GM18517 (cell line): ENCODE data around the gene AMBRA1.
"Not testable (repeated sequence)": the region's sequence is repeated elsewhere in the genome, so short reads cannot be mapped to it uniquely, and the experiment has no call there.

Experiments
- ATAC-seq: cut with Tn5 transposase; IDR thresholded peaks from one replicate; pipeline ENCODE4 v1.9.1; 2021; ENCODE audit warnings: mild to moderate bottlenecking, moderate library complexity; ENCODE audit not compliant: unreplicated experiment

AMBRA1 gene

GRCh38 chr11:46387456-46387855 lies 206.4 kb downstream of the AMBRA1 start:
- ATAC-seq = no peak

- ATAC-seq = no peak
These were observed 207.1 kb downstream of the AMBRA1 start for GRCh38 chr11:46386674-46387073.

GRCh38 chr11:46386005-46386578 lies 207.7 kb downstream of the AMBRA1 start:
- ATAC-seq = no peak

- ATAC-seq = no peak
These were observed 208.4 kb downstream of the AMBRA1 start for GRCh38 chr11:46385169-46386004.

GRCh38 chr11:46383974-46384701 lies 209.7 kb downstream of the AMBRA1 start:
- no peak for ATAC-seq

GRCh38 chr11:46383404-46383758 lies 210.4 kb downstream of the AMBRA1 start:
- no peak for ATAC-seq

GRCh38 chr11:46382646-46383403 lies 211.0 kb downstream of the AMBRA1 start:
- no peak for ATAC-seq

- ATAC-seq = no peak
These were observed 211.8 kb downstream of the AMBRA1 start for GRCh38 chr11:46381819-46382645.

- ATAC-seq = no peak
These were observed 212.6 kb downstream of the AMBRA1 start, which contains the start of gene MDK for GRCh38 chr11:46381048-46381818. Gene MDK, plus strand, starts transcription at chr11:46381669. Its CDS starts 389 bp downstream, at chr11:46382058.

- ATAC-seq = no peak
These were observed 213.3 kb downstream of the AMBRA1 start for GRCh38 chr11:46380340-46381047.

GRCh38 chr11:46379482-46380293 lies 214.1 kb downstream of the AMBRA1 start:
- ATAC-seq = not testable (repeated sequence)

- ATAC-seq = no peak
These were observed 214.9 kb downstream of the AMBRA1 start for GRCh38 chr11:46378811-46379481.

GRCh38 chr11:46378296-46378695 lies 215.5 kb downstream of the AMBRA1 start:
- no peak for ATAC-seq

- no peak for ATAC-seq
These were observed 216.0 kb downstream of the AMBRA1 start for GRCh38 chr11:46377831-46378230.

GRCh38 chr11:46377290-46377689 lies 216.5 kb downstream of the AMBRA1 start:
- no peak for ATAC-seq

GRCh38 chr11:46376258-46377050 lies 217.4 kb downstream of the AMBRA1 start:
- ATAC-seq = no peak
